Small intestine (tissue), 16 donors: ENCODE measurements around the gene ZNF513. TPM values are rescaled to one million over a fixed set of nuclear protein-coding genes. Genes with fewer than 3 reads are reported as not detected.
"Not testable (repeated sequence)": the region's sequence is repeated elsewhere in the genome, so short reads cannot be mapped to it uniquely, and the experiment has no call there.

Experiments
- DNase-seq, 2 donors: peaks; one replicate each; pipeline versions ENCODE4 v3.0.0 to v3.0.0-alpha.2; 2013
- FAIRE-seq: peaks from 2 replicates; lab custom pipeline; 2012; peaks lifted over from hg19 to GRCh38; lab: Jason Lieb, UNC
- H3K27ac ChIP-seq, 3 donors: one replicate each; pipeline ENCODE4 v1.5.1; 2013; ENCODE audit warnings: low read length in 2 of 3, mild to moderate bottlenecking in 2 of 3, control low read depth in 1 of 3, inconsistent platforms in 1 of 3, low read depth in 1 of 3, moderate library complexity in 1 of 3
- H3K27me3 ChIP-seq, 3 donors: one replicate each; pipeline ENCODE4 v1.6.1; 2013; ENCODE audit warnings: low read length in 3 of 3, inconsistent platforms in 1 of 3; ENCODE audit not compliant: control insufficient read depth in 3 of 3, insufficient read depth in 3 of 3
- H3K36me3 ChIP-seq, 3 donors: one replicate each; pipeline ENCODE4 v1.6.1; 2013; ENCODE audit warnings: low read length in 3 of 3, inconsistent platforms in 1 of 3, low read depth in 1 of 3, mild to moderate bottlenecking in 1 of 3, moderate library complexity in 1 of 3; ENCODE audit not compliant: control insufficient read depth in 3 of 3, insufficient read depth in 2 of 3
- H3K4me1 ChIP-seq, 3 donors: one replicate each; pipeline ENCODE4 v1.6.1; 2013; ENCODE audit warnings: low read length in 2 of 3, inconsistent platforms in 1 of 3, low read depth in 1 of 3, mild to moderate bottlenecking in 1 of 3, moderate library complexity in 1 of 3; ENCODE audit not compliant: control insufficient read depth in 3 of 3, insufficient read depth in 2 of 3
- H3K4me3 ChIP-seq, 3 donors: one replicate each; pipeline ENCODE4 v1.5.1; 2013; ENCODE audit warnings: low read length in 3 of 3, control low read depth in 1 of 3, inconsistent platforms in 1 of 3, low read depth in 1 of 3, mild to moderate bottlenecking in 1 of 3, moderate library complexity in 1 of 3
- H3K9me3 ChIP-seq, 2 donors: one replicate each; pipeline ENCODE4 v1.6.1; 2013; ENCODE audit warnings: low read depth in 1 of 2, low read length in 1 of 2; ENCODE audit not compliant: control insufficient read depth in 2 of 2, insufficient read depth in 1 of 2
- WGBS, 3 donors: extraction: QIAGEN DNeasy Blood & Tissue Kit; methylation state at CpG; one replicate each; pipeline ENCODE4 v1.1.7; 2013; 5-methylcytosine and 5-hydroxymethylcytosine counted together
- long read RNA-seq, 10 donors: transcript quantifications; one replicate each; lab custom pipeline, GENCODE V29; 2026
- polyA plus RNA-seq, 4 donors: library from polyadenylated mRNA; stranded (reverse) in 3 of 4; unstranded in 1 of 4; fragments of 200-250 nt in 3 of 4; fragments of 120-200 nt in 1 of 4; gene quantifications; one replicate each; pipeline versions ENCODE4 v1.2.1 to v1.2.3, GENCODE V29; 2013
- donor health status: healthy with polysubstance abuse.
- donor health status: control.
- donor health status: control.
- donor health status: Bipolar disorder and iron deficiency.
- donor health status: healthy.

ZNF513 gene, protein sequence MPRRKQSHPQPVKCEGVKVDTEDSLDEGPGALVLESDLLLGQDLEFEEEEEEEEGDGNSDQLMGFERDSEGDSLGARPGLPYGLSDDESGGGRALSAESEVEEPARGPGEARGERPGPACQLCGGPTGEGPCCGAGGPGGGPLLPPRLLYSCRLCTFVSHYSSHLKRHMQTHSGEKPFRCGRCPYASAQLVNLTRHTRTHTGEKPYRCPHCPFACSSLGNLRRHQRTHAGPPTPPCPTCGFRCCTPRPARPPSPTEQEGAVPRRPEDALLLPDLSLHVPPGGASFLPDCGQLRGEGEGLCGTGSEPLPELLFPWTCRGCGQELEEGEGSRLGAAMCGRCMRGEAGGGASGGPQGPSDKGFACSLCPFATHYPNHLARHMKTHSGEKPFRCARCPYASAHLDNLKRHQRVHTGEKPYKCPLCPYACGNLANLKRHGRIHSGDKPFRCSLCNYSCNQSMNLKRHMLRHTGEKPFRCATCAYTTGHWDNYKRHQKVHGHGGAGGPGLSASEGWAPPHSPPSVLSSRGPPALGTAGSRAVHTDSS
- 10 to 100 TPM; 18.4 to 48.1 (median 30.5) TPM for polyA plus RNA-seq
- long read RNA-seq, donor 1 = 0 reads
- long read RNA-seq, donor 2, partial matches to known transcripts = 0 of 1 reads
- long read RNA-seq, donor 2, other reads (novel, unspliced or antisense) = 0 of 1 reads
- long read RNA-seq, donor 3, partial matches to known transcripts = 5 of 5 reads
- long read RNA-seq, donor 3, other reads (novel, unspliced or antisense) = 0 of 5 reads
- long read RNA-seq, donor 4, partial matches to known transcripts = 0 of 1 reads
- long read RNA-seq, donor 4, other reads (novel, unspliced or antisense) = 0 of 1 reads
- long read RNA-seq, donor 5 = 0 reads
- long read RNA-seq, donor 6, partial matches to known transcripts = 0 of 4 reads
- long read RNA-seq, donor 6, other reads (novel, unspliced or antisense) = 0 of 4 reads
- long read RNA-seq, donor 7 = 0 reads
- long read RNA-seq, donor 8 = 0 reads
- long read RNA-seq, donor 9, partial matches to known transcripts = 0 of 1 reads
- long read RNA-seq, donor 9, other reads (novel, unspliced or antisense) = 0 of 1 reads
- long read RNA-seq, donor 10, partial matches to known transcripts = 0 of 3 reads
- long read RNA-seq, donor 10, other reads (novel, unspliced or antisense) = 0 of 3 reads

DNA sequence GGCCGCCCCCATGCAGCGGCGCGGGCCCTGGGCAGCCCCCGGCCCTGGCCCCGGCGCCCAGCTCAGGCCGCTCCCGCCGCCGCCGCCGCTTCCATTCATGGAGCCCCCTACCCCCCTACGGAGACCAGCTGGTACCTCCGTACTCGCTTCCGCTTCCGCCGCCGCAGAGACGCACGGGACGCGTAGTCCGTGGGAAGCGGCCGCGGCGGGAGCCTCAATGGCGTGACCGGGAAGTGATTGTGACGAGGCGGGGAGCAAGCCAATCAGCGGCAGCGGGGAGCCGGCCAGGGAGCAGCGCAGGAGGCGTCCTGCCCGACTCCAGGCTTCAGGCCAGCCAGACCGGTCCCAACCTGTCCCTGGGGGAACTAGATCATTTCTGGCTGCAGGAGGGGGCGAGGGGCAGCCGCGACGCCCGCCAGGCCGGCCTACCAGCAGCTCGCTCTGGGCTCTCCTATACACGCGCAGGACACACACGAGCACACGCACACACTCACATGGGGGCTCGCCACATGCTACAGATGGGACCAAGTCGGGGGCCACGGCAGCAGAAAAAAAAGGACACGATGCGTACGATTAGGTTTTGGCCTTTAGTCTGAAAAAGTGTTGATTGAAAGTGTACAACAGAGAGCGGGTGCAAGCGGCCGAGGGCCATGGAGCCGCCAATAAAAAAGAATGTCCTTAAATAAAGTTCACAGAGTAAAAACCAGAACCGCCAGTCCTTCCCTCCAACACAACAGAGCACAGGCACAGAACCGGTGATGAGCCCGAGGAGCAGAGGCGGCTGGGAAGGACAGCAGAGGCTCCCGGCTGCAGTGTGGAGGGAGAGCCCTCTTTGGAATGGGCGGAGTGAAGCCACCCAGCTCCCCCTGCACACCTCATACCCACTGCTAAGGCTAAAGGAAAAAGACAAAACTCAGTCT is at the start of gene ZNF513:
ZNF513 (minus strand) TSS at position 109 of the 920 bp plus-strand sequence. CDS start 208 bp downstream, outside the sequence.
- H3K27me3 ChIP-seq = no peaks in the 10 kb centered on the region
- 15 to 18% (median 17%) methylated on average over 58 to 67 of the region's 67 CpGs for WGBS, 3 donors
- peak within 1 kb of the TSS; percentile 65 to 91 (median 79) for H3K4me3 ChIP-seq
- peaks cover 2 to 22% (median 2%) of the 10 kb centered on the region in 3 donors for H3K4me1 ChIP-seq
- H3K36me3 ChIP-seq = peaks cover 18 to 69% (median 30%) of the 10 kb centered on the region in 3 donors
- DNase-seq = peak; percentile 96 to 97
- H3K9me3 ChIP-seq = no peaks in the 10 kb centered on the region
- FAIRE-seq = no peak
- H3K27ac ChIP-seq = peak within 1 kb of the TSS; percentile 82 to 96 (median 88)

DNA sequence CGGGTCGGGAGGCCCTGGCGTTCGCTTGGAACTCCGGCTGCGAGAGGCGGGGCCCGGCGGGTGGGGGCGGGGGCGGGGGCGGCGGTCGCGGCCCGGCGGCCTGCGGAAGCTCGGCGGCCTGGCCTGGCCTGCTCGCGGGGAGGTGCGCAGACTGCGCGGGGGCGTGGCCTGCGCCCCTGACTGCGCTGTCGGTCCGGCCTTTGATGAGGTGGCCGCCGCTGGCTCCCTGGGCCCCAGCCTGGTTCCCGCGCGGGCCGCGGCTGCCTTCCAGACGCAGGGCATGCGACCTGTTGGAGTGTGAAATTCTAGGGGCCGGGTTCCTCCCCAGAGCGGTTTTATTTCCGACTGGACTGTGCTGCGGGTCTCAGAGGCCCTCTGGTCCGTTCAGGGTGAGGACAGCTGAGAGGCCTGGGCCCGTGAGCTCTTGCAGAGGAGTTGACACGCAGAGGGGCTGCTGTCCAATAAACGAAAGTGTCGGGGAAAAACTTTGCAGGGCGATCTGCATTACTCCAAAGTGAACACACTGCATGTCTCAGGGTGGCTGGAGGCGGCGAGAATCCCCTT is 48.5 kb upstream of the ZNF513 start:
- FAIRE-seq (no peak), DNase-seq (peak; percentile 83 to 94)
- Histone ChIP-seq H3K4me1 (peaks cover 1 to 9% (median 7%) of the 10 kb centered on the region in 3 donors), H3K4me3 (peak overlapping the region; percentile 78 to 99 (median 88)), H3K27ac (peak overlapping the region; percentile 92 to 100 (median 99)), H3K27me3 (no peaks in the 10 kb centered on the region), H3K36me3 (peaks cover 4 to 7% (median 5%) of the 10 kb centered on the region in 3 donors), H3K9me3 (no peaks in the 10 kb centered on the region)
- WGBS, 3 donors = 0 to 1% (median 0%) methylated on average over 36 to 51 of the region's 51 CpGs

DNA sequence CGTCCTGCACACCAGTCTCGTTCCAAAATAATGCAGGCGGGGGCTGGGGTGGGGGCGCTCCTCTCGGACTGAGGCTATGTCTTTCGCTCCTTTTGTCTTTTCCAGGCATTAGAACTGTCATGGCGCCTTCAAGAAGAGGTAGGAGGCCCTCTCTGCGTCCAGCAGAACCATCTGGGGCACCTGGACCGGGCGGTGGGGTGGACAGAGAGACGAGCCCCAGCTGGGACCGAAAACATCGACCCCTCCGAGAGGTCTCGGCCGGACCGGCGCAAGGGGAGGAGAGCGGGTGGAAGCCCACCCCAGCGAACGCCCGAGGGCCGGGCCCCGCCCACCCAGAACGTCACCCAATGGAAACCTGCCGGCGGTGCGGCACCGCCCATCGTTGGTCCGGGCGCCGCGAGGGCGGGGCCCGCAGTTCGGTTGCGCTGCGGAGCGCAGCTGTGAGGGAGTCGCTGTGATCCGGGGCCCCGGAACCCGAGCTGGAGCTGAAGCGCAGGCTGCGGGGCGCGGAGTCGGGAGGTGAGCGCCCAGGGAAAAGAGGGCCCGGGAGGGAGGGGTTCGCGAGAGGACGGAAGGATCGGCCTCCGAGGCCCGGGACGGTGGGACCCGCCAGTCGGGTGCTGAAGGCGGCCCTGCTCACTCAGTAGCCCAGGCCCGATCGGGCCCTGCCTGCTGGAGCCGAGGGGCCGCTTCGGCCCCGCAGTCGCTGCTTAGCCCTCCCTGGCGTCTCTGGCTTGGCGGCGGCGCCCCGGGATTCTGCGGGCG is 47.9 kb upstream of the ZNF513 start, which contains the start of gene NRBP1:
NRBP1 (plus strand) TSS at position 419 of the 765 bp plus-strand sequence. CDS start 4,643 bp downstream, outside the sequence.
- FAIRE-seq (no peak), DNase-seq (peak; percentile 93 to 98)
- Histone ChIP-seq H3K27me3 (no peaks in the 10 kb centered on the region), H3K4me1 (peaks cover 1 to 9% (median 7%) of the 10 kb centered on the region in 3 donors), H3K9me3 (no peaks in the 10 kb centered on the region), H3K4me3 (peak within 1 kb of the TSS; percentile 78 to 99 (median 88)), H3K36me3 (peaks cover 2 to 4% (median 3%) of the 10 kb centered on the region in 3 donors), H3K27ac (peak within 1 kb of the TSS; percentile 92 to 100 (median 99))
- WGBS, 3 donors = 0% methylated on average over 50 to 75 of the region's 75 CpGs

DNA sequence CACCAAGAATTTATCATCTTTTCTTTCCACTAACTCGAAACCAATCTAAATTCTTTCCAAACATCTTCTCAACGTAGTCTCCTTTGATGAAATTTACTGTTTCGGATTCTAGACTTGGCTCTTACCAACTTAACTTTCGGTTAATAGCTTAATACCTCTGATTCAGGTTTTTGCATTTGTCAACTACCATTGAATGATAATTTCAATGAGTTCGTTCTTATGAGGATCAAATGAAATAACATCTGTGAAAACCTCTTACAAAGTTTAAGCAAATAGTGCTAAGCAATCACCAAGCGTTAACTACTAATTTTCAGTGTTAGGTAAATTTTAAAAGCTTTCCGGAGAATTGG is 47.3 kb upstream of the ZNF513 start:
- no peaks in the 10 kb centered on the region for H3K36me3 ChIP-seq
- 14 to 27% (median 15%) methylated on average over 7 of the region's 7 CpGs for WGBS, 3 donors
- no peak for FAIRE-seq
- H3K4me1 ChIP-seq = peaks cover 1 to 9% (median 7%) of the 10 kb centered on the region in 3 donors
- H3K27me3 ChIP-seq = no peaks in the 10 kb centered on the region
- H3K4me3 ChIP-seq = peak overlapping the region; percentile 78 to 99 (median 88)
- peak overlapping the region; percentile 84 to 100 (median 99) for H3K27ac ChIP-seq
- no peaks in the 10 kb centered on the region for H3K9me3 ChIP-seq
- DNase-seq = no peak

DNA sequence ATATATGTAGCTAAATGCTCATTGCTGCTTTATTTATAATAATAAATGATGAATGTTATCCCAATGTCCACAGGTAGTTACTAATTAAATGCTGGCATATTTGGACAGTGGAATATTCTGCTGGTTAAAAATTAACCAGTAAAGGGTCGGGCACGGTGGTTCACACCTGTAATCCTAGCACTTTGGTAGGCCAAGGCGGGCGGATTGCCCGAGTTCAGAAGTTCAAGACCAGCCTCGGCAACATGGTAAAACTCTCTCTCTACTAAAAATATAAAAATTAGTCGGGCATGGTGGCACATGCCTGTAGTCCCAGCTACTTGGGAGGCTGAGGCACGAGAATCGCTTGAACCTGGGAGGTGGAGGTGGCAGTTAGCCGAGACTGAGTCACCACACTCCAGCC is 44.5 kb upstream of the ZNF513 start:
- not testable (repeated sequence) for H3K36me3 ChIP-seq, FAIRE-seq, H3K27ac ChIP-seq, H3K4me1 ChIP-seq, H3K9me3 ChIP-seq, H3K4me3 ChIP-seq, H3K27me3 ChIP-seq
- peak in 1 of 2 donors; percentile 59 for DNase-seq
- 36 to 72% (median 50%) methylated on average over 10 of the region's 10 CpGs for WGBS, 3 donors

DNA sequence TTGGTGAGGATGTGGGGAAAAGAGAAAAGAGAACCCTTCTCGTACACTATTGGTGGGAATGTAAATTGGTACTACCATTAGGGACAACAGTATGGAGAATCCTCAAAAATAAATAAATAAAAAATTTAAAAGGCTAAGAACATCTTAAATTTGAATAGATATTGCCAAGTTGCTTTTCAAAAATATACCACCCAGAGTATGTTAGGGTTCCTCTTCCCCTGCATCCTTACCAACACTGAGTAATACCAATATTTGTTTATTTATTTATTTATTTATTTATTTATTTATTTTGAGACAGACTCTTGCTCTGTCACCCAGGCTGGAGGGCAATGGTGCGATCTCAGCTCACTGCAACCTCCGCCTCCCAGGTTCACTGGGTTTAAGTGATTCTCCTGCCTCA is 42.4 kb upstream of the ZNF513 start:
- no peak for DNase-seq
- FAIRE-seq = no peak
- no peak overlapping the region for H3K4me3 ChIP-seq
- no peaks in the 10 kb centered on the region for H3K9me3 ChIP-seq
- peaks cover 0 to 3% (median 0%) of the 10 kb centered on the region in 3 donors for H3K4me1 ChIP-seq
- no peak overlapping the region for H3K27ac ChIP-seq
- H3K36me3 ChIP-seq = no peaks in the 10 kb centered on the region
- no peaks in the 10 kb centered on the region for H3K27me3 ChIP-seq
- WGBS, 3 donors = 93 to 98% (median 96%) methylated on average over 3 of the region's 3 CpGs
